Hepatocyte (in vitro differentiated cells): ENCODE results near the gene ZC3H15.

Experiments used
- CTCF ChIP-seq: fragments of 200-600 bp; sonication (generic); IDR thresholded peaks from 2 replicates; pipeline ENCODE4 v1.5.1; 2016; ENCODE audit warnings: antibody characterized with exemption, mild to moderate bottlenecking; ENCODE audit not compliant: poor library complexity
- EZH2 ChIP-seq: fragments of 200-600 bp; sonication (generic); IDR thresholded peaks from 2 replicates; pipeline ENCODE4 v1.6.1; 2016; ENCODE audit warnings: antibody characterized with exemption, mild to moderate bottlenecking, borderline replicate concordance
- EZH2phosphoT487 ChIP-seq: fragments of 200-600 bp; sonication (generic); IDR thresholded peaks from one replicate; pipeline ENCODE4 v1.6.1; 2018; ENCODE audit warnings: antibody characterized with exemption, mild to moderate bottlenecking, low read depth, moderate library complexity; ENCODE audit not compliant: unreplicated experiment, severe bottlenecking

GRCh38 chr2:186540941-186541340 is 54.9 kb downstream of the ZC3H15 start:
- TF ChIP-seq EZH2 (no peak), CTCF (no peak), EZH2phosphoT487 (no peak)
